Heart left ventricle (tissue), 16 donors: Measurements from ENCODE around the gene CPNE9. TPM values are rescaled to one million over a fixed set of nuclear protein-coding genes. Genes with fewer than 3 reads are reported as not detected.
A peak's percentile ranks its signal among the peaks of the same experiment; 100 is the strongest.

Source experiments
- ATAC-seq, 4 donors: fragments of 200-7000 bp; cut with Tn5 transposase; one replicate each; pipeline ENCODE4 v1.9.1; 2020 to 2022; ENCODE audit warnings: moderate library complexity in 4 of 4, mild to moderate bottlenecking in 3 of 4, moderate number of reproducible peaks in 1 of 4
- DNase-seq, 5 donors: peaks; one replicate each; pipeline ENCODE4 v3.0.0-alpha.2; 2020
- H3K27ac ChIP-seq, 12 donors: fragments of 200-600 bp; sonication (generic) in 4 of 12; one replicate each; pipeline versions ENCODE4 v1.5.0 to v1.8.0; 2016 to 2022; ENCODE audit warnings: mild to moderate bottlenecking in 2 of 12
- H3K27me3 ChIP-seq, 9 donors: fragments of 200-600 bp; sonication (generic) in 2 of 9; one replicate each; pipeline versions ENCODE4 v1.5.1 to v1.8.0; 2016 to 2022; ENCODE audit warnings: mild to moderate bottlenecking in 3 of 9
- H3K36me3 ChIP-seq, 9 donors: fragments of 200-600 bp; sonication (generic) in 2 of 9; one replicate each; pipeline versions ENCODE4 v1.5.0 to v1.8.0; 2018 to 2022; ENCODE audit warnings: mild to moderate bottlenecking in 2 of 9
- H3K4me1 ChIP-seq, 12 donors: fragments of 200-600 bp; sonication (generic) in 4 of 12; one replicate each; pipeline versions ENCODE4 v1.5.0 to v1.8.0; 2016 to 2022; ENCODE audit warnings: mild to moderate bottlenecking in 3 of 12
- H3K4me3 ChIP-seq, 12 donors: fragments of 200-600 bp; sonication (generic) in 4 of 12; one replicate each; pipeline versions ENCODE4 v1.5.0 to v1.8.0; 2017 to 2022; ENCODE audit warnings: mild to moderate bottlenecking in 9 of 12, moderate library complexity in 4 of 12
- H3K9me3 ChIP-seq, 12 donors: fragments of 200-600 bp; sonication (generic) in 4 of 12; one replicate each; pipeline versions ENCODE4 v1.5.0 to v1.8.0; 2016 to 2022; ENCODE audit warnings: mild to moderate bottlenecking in 1 of 12
- POLR2A ChIP-seq, 2 donors: fragments of 450-650 bp; IDR thresholded peaks; one replicate each; pipeline ENCODE4 v1.6.1; 2017; ENCODE audit warnings: antibody characterized with exemption in 2 of 2, mild to moderate bottlenecking in 2 of 2, moderate library complexity in 2 of 2
- WGBS, 4 donors: extraction: QIAGEN DNeasy Blood & Tissue Kit in 2 of 4; methylation state at CpG; one replicate each; pipeline versions ENCODE4 v1.1.5 to v1.1.7; 2013 to 2018; 5-methylcytosine and 5-hydroxymethylcytosine counted together
- intact Hi-C, 10 donors: fragments of 100-400 bp; cut with DNase I; formaldehyde crosslinking; loops; one replicate each; pipeline versions ENCODE4 v1.11.1 to v1.14.2; 2022
- polyA plus RNA-seq, 2 donors: library from polyadenylated mRNA; stranded (reverse); fragments of 200-250 nt; gene quantifications; one replicate each; pipeline ENCODE4 v1.2.3, GENCODE V29; 2013
- total RNA-seq, 9 donors: library from RNA; depleted of rRNA in 2 of 9; stranded (reverse); fragments of >200 nt in 2 of 9; fragmentation: NEBNext Ultra II Directional in 3 of 9; extraction: Animal tissue kit (Norgen Biotek cat#: 25700) in 3 of 9; gene quantifications; one replicate each; pipeline versions ENCODE4 v1.1.0 to v1.2.4, GENCODE V29; 2016 to 2023
- TF ChIP-seq, protein P1 (sequence below), 12 donors: fragments of 200-600 bp; sonication (generic) in 4 of 12; IDR thresholded peaks; one replicate each; pipeline versions ENCODE4 v1.5.0 to v1.8.0; 2018 to 2022; ENCODE audit warnings: antibody characterized with exemption in 12 of 12, mild to moderate bottlenecking in 5 of 12
- donor health status: ischemic (EF 13 %, LVEDD 7.1; RV severe dilation, severe dysfunction).
- donor health status: healthy with polysubstance abuse.
- donor health status: DM: no; HTN: yes; CAD: no.
- donor health status: DM: no; HTN: no; CAD: no.
- donor health status: ischemic (EF 25% LVEDD 6.9; RV normal size, moderate dysfunction).
- donor health status: ischemic (EF 25% LVEDD 5.7; RV mildly dilated, moderate dysfunction).
- donor health status: healthy.
- donor health status: DM: yes; HTN: yes; CAD: no.
- donor health status: ischemic (EF 35%, LVEDD 5.7; RV mildly dilated, moderate dysfunction).
- donor health status: nonischemic (EF 11% LVEDD 7.7; RV severe dilation, severe dysfunction).
- donor health status: DM: yes; HTN: yes; CAD: no.
- donor health status: PGD.
- donor health status: ischemic (EF 29% LVEDD 5.4; RV normal size, mild dysfunction).
- donor health status: nonischemic (EF 23%, LVEDD 6.1; RV moderate dilation, normal function).

CPNE9 gene
- total and polyA plus RNA-seq, 11 donors = 0.04 TPM; not detected in 10

DNA sequence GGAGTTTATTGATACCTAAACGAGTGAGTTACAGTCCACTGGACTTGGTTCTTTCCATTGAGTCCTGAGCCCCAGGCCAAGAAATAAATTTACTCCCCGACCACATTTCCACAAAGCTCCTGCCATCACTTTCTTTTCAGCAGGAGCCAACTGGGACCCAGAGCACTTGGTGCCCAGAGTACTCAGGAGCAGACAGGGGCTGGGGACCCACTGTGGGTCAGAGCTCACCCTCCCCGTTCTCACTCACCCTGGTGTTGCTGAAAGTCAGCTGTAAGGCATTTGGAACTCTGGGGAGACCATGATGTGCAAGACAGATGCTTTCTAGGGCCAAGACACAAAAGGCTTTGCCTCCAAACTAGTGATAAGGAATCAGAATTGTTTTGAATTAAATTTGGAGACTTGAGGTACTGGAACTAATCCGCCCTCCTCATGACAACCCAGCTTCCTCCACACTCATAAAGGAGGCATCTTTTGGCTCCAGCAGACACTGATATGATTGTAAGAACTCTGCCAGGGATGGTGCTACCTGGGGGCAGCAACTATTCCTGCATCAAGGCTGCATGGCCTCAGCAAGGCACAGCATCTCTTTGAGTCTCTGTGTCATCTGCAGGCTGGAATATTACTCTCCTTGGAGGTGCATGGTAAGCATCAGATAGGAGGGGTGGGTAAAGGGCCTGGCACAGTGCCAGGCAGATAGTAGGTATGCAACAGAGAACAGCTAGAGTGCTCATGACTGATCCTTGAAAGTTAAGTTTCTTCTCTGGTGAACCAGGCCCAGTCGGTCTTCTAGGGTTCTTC is 73.5 kb downstream of the CPNE9 start:
- DNase-seq (no peak), ATAC-seq (no peak)
- H3K9me3 ChIP-seq = no peaks in the 10 kb centered on the region
- 70 to 87% (median 85%) methylated on average over 5 of the region's 5 CpGs for WGBS, 4 donors
- no peak overlapping the region for H3K4me3 ChIP-seq
- H3K4me1 ChIP-seq = peaks cover 0 to 55% (median 0%) of the 10 kb centered on the region in 12 donors
- H3K27ac ChIP-seq = no peak overlapping the region
- intact Hi-C loops = no loop called here
- no peaks in the 10 kb centered on the region for H3K27me3 ChIP-seq
- peaks cover 0 to 27% (median 23%) of the 10 kb centered on the region in 9 donors for H3K36me3 ChIP-seq
- TF ChIP-seq, protein P1, sequence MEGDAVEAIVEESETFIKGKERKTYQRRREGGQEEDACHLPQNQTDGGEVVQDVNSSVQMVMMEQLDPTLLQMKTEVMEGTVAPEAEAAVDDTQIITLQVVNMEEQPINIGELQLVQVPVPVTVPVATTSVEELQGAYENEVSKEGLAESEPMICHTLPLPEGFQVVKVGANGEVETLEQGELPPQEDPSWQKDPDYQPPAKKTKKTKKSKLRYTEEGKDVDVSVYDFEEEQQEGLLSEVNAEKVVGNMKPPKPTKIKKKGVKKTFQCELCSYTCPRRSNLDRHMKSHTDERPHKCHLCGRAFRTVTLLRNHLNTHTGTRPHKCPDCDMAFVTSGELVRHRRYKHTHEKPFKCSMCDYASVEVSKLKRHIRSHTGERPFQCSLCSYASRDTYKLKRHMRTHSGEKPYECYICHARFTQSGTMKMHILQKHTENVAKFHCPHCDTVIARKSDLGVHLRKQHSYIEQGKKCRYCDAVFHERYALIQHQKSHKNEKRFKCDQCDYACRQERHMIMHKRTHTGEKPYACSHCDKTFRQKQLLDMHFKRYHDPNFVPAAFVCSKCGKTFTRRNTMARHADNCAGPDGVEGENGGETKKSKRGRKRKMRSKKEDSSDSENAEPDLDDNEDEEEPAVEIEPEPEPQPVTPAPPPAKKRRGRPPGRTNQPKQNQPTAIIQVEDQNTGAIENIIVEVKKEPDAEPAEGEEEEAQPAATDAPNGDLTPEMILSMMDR (IDR thresholded peaks at IDR 0.05) = no peak
- TF ChIP-seq POLR2A (IDR thresholded peaks at IDR 0.05) = no peak

DNA sequence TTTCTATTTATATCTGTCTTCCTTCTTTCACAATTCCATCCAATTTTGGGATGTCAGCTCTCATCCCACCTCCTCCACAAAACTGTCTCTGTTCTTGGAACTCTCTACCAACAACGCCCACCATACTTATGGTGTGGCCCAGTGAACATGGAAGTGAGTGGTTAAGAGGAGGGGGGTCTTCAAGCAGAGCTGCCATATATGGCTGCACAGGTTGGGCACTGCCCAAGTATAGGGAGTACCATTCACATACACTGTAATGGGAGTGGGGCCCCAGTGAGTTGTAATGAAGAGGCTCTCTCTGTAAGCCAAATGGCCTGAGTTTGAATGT is 74.0 kb downstream of the CPNE9 start:
- intact Hi-C loops = no loop called here
- DNase-seq (no peak), ATAC-seq (no peak)
- Histone ChIP-seq H3K27ac (no peak overlapping the region), H3K4me3 (no peak overlapping the region), H3K36me3 (peaks cover 0 to 33% (median 29%) of the 10 kb centered on the region in 9 donors), H3K27me3 (no peaks in the 10 kb centered on the region), H3K4me1 (peaks cover 0 to 61% (median 0%) of the 10 kb centered on the region in 12 donors), H3K9me3 (no peaks in the 10 kb centered on the region)
- 85 to 95% (median 91%) methylated on average over 1 of the region's 1 CpG for WGBS, 4 donors
- TF ChIP-seq POLR2A (IDR thresholded peaks at IDR 0.05) = no peak
- TF ChIP-seq, protein P1 (IDR thresholded peaks at IDR 0.05) = no peak

DNA sequence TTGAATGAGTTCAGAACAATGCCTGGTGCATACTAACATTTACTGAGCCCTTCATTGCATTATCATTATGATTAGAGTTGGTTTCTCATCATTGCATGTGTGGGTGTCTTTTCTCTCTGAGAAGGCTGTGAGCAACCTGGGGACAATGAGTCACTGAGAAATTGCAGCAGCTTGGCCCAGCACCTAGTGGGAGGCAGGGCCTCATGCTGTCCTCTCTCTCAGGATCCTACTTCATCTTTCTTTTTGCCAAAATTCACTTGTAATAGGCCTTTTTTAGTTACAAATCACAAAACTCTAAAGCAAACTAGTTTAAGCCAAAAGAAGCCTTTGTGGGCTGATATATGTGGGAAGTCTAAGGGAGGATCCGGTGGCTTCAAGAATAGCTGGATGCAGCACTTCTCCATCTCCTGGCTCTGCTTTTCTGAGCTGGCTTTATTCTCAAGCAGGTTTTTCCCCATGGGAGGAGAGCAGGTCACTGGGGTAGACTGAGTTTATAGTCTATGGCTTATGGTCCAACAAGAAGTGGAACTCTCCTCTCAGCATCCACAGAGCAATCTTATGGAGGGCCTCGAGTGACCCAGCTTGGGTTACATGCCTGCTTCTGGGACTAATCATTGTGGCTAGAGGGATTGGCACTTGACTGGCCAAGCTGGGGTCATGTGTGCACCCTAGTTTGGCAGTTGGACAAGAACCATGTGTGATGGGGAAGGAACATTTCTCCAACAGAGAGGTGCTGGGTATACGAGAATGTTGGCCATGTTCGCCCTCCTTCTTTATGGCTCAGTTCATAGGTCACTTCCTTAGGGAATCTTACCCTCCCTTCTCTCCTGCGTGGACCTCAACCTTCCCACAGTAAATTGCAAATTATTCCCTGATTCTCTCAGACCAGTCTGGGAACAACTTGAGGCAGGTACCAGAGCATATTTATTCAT is 74.8 kb downstream of the CPNE9 start:
- Histone ChIP-seq H3K36me3 (peaks cover 0 to 41% (median 36%) of the 10 kb centered on the region in 9 donors), H3K27me3 (no peaks in the 10 kb centered on the region)

More for the DNA sequence above, 74.8 kb downstream of the CPNE9 start:
- DNase-seq (no peak), ATAC-seq (peak in 1 of 4 donors; percentile 59)
- no peak overlapping the region for H3K4me3 ChIP-seq
- peak overlapping the region in 1 of 12 donors; percentile 87 for H3K27ac ChIP-seq
- H3K4me1 ChIP-seq = peaks cover 0 to 61% (median 0%) of the 10 kb centered on the region in 12 donors
- 72 to 86% (median 77%) methylated on average over 5 of the region's 5 CpGs for WGBS, 4 donors
- no peaks in the 10 kb centered on the region for H3K9me3 ChIP-seq
- intact Hi-C loops = no loop called here
- TF ChIP-seq, protein P1 (IDR thresholded peaks at IDR 0.05) = no peak
- no peak for TF ChIP-seq POLR2A (IDR thresholded peaks at IDR 0.05)
